ENCODE results near the gene SERPINF2. TPM values are rescaled to one million over a fixed set of nuclear protein-coding genes. Genes with fewer than 3 reads are reported as not detected.
"Not testable (repeated sequence)": the region's sequence is repeated elsewhere in the genome, so short reads cannot be mapped to it uniquely, and the experiment has no call there.

SERPINF2 gene
- 0.39 TPM for total RNA-seq

DNA sequence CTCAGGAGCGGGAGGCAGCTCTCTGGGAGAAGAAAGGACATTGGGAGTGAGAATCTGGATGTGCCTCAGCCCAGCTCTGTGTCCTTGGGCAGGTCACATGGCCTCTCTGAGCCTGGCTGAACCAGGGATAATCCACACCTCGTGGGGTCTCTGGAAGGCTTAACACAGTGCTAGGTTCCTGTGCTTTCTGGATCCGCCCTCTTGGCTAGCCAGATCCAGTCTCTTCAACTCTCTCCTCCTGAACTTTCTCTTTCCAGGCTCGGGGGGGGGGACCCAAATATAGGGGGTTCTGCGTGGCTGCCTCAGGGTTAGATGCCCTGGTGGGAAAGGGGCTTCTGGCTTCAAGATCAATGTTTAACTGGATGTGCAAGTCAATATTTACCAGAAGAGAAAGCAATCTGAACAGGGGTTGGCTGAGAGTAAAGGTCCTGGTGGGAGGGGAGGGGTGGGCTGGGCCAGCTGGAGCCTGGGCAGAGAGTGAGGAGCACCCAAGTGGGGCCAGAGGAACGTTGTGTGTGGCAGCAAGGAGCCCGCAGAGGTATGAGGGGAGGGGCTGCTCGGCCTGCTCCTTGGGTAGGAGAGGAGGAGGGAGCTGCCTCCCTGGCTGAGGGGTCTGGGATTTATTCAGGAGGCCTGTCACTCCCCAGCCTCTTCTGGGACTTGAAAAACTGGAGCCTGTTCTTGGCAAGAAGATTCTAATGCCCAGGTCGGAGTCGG lies at the start of gene SERPINF2:
Gene SERPINF2 (plus strand): TSS at position 501 of the 717 bp plus-strand sequence. CDS start 2,125 bp downstream, outside the sequence.
- DNase-seq: no peak

DNA sequence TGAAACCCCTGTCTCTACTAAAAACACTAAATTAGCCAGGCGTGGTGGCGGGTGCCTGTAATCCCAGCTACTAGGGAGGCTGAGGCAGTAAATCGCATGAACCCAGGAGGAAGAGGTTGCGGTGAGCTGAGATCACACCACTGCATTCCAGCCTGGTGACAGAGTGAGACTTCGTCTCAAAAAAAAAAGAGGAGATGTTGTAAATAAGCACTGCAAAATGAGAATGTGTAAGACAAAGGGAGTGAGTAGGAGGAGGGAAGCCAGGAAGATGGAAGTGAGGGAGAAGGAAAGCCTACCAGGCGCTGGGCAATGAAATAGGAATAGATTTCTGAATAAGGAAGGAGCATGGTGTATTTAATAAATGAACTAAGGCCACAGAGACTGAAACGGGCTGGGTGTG lies 49.3 kb upstream of the SERPINF2 start:
- no peak for DNase-seq

DNA sequence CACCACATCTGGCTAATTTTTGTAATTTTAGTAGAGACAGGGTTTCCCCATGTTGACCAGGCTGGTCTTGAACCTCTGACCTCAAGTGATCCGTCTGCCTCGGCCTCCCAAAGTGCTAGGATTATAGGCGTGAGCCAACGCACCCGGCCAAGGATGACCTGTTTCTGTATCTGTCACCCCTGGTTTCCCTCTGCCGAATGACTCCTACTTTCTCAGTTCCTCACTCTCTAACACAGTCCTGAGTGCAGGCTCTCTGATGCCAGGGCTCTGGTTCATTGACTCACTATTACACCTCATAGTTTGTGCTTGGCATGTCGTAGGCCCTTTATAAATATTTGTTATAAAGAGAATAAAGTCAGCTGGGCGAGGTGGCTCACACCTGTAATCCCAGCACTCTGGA lies 47.3 kb upstream of the SERPINF2 start:
- DNase-seq: no peak

DNA sequence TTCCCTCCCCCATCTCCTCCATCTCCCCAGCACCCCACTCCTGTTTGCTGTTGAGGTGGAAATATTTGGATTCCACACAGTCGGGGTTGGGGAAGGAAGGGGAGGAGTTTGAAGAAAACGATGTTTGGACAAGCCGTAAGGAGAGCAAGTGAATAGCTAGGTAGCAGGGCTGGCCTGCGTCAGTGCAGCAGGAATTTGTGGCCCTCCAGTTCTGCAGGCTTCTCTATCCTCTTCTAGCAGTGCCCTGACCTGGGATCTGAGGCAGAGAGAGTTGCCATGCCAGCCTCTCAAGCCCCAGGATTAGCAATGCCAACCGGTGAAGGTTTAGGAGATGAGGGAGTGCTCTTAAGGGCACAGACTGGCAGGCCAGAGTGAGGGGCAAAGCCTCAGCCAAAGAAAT lies 45.0 kb upstream of the SERPINF2 start:
- DNase-seq: no peak

DNA sequence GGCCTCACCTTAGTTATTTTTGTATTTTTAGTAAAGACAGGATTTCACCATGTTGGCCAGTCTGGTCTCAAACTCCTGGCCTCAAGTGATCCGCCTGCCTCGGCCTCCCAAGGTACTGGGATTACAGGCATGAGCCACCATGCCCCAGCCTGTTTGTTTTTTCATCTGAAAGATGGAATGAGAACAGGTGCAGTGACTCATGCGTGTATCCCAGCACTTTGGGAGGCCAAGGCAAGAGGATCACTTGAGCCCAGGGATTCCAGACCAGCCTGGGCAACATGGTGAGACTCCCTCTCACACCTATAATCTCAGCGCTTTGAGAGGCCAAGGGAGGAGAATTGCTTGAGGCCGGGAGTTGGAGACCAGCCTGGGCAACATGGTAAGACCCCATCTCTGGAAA lies 42.8 kb upstream of the SERPINF2 start:
- not testable (repeated sequence) for DNase-seq

DNA sequence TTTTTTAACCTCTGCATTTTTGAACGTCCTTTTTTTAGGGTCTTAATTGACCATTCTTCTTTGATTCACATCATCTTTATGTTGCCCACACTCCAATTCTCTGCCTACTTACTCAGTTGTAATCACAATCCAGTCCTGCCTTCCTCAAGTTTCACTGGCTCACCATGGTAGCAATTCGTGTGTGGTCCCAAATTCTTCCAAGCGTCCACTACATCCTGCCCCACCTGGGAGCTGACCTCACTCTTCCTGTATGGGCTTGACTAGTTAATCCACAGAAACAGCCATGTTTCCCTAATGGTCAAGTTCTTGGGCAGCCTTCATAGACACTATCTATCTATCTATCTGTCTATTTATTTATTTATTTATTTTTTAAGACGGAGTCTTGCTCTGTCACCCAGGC lies 39.6 kb upstream of the SERPINF2 start:
- DNase-seq: no peak

DNA sequence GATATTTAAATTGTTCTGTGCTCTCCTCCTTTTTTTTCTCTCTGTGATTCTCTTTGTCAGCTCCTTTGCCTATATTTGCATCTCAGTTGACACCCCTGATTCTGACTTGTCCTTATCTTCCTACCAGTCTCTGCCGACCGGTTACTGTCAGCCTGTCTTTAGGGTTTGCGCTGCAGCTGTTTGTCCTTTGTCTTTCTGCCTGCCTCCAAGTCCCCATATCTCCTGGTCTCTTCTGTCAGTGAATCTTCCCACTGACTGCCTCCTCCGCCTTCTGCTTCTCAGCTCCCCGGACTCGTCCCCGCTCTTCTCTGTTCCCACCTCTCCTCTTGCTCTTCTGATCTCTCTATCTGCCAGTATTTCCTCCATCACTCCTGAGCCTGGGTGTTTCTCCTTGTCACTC lies 37.7 kb upstream of the SERPINF2 start:
- DNase-seq: no peak

DNA sequence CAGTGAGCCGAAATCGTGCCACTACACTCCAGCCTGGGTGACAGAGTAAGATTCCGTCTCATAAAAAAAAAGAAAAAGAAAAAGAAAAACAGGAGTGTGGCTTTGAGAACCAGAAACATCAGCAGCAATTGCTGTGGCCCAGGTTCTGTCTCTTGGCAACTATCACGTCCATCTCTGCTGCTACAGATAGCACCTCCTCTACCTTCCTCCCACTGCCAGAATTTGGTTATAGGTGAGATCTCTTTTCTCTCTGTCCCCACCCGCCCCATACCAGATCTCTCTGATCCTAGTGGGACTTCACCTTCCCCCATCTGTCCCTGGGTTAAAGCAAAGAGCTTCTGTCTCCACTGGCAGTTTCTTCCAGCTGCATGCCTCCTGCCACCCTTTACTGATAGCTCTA lies 35.6 kb upstream of the SERPINF2 start:
- DNase-seq: no peak

DNA sequence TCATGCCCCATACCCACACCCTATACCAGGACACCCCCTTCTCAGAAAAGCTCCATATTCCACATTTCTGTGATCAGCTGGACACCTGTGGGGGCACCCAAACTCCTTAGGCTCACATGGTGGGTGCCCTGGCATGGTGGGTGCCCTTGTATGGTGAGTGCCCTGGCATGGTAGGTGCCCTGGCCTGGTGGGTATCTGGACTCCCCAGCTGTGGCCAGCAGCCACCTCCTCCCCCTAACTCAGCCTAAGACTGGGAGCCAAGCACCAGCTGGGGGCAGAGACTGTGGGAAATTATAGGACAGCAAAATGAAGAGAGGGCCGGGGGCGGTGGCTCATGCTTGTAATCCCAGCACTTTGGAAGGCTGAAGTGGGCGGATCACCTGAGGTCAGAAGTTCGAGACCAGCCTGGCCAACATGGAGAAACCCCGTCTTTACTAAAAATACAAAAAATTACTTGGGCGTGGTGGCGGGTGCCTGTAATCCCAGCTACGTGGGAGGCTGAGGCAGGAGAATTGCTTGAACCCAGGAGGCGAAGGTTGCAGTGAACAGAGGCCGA lies 33.8 kb upstream of the SERPINF2 start:
- DNase-seq: not testable (repeated sequence)

DNA sequence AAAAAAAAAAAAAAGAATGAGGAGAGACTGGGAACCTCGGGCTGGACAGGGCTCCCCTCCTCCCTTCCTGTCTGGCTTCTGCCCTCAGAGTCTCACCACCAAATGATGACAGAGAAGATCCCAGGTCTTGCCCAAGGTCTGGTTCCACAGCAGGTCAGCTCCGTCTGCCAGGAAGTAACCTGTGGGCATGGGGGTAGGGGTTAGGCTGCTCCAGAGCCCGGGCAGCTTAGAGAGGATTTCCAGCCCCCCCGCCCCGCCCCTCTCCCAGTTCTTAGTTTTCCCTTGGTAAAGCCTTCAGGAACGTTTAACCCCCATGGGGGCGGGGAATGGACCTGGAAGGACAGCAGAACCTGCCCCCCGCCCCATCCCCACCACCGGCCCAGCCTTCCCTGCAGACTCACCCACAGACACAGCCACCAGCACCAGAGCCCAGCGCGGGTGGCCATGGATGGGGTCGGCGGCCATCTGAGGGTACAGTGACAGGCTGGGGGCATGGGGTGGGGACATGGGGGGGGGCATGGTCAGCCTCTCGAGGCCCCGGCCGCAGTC lies 33.2 kb upstream of the SERPINF2 start:
- no peak for DNase-seq

DNA sequence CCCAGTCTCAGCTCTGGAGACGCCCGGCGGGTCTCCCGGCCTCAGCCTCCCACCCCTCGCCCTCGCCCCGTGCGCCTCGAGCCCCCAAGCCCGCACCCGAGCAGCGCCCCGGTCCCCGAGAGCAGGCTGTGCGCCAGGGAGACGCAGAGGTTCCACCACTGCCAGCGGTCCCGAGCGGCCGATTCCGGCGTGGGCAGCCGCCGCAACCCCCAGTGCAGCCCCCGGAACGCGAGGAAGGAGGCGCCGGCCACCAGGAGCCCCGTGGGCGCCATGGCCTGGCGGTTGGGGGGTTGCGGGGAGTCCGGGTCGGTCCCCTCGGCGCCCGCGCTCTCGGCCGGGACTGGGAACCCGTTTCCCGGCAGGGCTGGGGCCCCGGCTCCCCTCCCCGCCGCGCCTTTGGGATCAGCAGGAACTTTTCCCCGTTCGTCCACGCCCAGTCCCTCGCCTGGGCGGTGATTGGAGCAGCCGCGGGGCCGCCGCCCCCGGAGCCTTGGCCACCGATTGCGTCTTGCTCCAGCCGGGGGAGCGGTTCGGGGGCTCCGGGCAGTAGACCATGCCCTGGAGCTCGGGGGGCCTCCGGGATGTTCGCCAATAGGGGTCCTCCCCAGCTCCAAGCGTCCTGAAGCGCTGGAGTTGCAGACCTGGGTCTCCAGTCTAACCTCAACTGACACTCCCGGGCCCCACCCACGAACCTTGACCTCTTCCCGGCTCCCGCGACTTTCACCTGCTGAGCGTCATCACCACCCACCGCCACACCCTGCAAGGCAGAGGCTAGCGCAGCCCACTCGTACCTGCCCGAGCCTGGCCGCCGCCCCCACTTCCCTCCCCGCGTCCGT lies 32.5 kb upstream of the SERPINF2 start, which contains the start of gene TLCD2:
Gene TLCD2 (minus strand): TSS at position 407 of the 836 bp plus-strand sequence. CDS start 135 bp downstream, at position 272.
- DNase-seq: no peak

DNA sequence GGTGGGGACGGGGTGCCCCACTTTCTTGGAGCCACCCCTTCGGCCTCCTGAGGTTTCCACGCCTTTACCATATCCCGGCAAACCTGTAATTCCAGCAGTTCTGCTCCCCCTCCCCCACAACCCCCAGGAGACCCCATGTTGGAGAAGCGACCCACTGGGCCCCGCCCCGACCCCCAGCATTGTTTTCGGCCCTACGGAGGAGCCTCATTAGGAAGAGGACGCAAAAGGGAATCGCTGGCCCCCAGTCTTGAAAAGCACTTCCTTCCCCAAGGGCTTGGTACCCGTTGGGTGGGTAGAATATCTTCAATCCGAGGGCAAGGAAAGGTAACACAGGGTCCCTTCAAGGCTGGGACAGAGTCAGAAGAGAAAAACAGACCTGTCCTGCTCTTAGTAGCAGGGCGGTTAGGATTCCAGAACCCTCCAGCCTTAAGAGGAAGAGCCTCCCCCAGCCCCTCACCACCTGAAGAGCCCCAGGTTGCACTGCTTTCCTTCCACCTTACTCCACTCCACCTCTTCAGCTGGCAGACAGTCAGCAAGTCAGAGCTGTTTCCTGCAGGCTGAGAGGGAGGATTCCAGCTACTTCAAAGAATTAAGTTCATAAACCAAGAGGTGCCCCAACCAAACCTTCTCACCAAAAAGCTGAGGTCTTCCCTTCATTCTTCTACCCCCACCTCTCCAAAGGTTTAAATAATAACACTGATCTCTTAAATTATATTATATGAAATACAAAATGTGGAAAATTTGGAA lies 31.7 kb upstream of the SERPINF2 start:
- no peak for DNase-seq

DNA sequence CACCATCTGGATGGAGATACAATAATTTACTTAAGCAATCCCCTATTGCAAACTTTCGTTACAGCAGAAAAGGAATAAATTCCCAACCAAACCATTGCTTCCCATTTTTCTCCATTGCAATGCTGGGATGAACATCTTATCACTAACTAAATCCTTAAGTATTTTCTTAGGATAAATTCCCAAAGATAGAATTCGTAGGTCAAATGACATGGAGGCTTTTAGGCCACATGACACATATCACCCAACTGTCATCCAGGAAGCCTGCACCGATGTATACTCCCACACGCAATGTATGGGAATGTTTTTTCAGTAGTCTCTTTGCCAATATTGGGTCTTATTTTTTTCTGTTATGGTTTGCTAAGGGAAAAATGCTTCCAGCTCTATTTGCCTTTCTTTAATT lies 30.9 kb upstream of the SERPINF2 start:
- DNase-seq: no peak

DNA sequence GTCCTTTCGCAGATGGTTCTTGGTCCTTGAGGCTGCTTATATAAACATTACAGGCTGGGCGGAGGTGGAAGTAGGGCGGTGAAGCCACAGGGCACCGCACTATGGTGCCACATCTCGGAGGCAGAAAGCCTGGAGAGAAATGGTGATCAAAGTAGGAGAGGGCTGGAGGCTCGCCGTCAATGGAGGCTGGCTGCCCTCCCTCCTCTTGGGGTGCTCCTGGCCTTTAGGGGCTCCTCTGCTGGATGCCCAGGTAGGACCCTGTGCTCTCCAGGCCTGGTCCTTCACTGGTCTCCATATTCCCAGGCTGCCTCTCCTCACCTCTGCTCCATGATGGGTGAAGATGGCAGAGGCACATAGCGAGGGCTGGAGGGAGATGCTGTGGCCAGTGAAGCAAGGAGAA lies 30.4 kb upstream of the SERPINF2 start:
- DNase-seq: no peak

DNA sequence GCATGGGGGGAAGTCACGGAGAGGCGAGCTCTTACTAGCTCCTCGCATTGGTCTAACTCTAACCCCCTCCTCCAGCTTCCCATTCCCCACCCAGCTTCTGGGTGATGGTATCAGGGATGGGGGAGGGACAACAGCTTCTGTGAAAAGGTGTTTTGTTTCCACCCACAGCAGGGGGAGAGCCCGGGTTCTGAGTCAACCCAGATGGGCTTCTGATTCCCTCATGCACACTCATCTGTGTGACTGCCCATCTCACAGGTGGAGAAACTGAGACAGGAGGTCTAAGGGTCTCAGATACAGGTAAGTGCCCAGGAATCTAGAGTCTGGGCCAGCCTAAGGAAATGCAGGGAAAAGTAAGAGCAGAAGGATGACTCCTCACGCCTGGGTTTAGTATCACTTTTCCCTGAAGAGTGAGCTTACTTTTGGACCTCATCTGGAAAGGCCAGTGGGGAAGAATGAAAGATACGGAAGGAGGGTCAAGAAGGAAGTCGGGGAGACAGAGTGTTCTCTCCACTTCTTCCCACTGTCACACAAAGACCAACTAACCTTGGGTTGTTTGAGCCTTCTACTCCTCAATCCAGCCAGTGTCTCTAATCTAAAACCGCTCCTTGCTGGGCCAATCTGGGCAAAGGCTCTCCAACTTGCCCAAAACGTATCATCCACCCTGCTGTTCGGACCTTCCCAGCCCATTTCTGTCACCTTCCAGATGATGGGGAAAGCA lies 29.4 kb upstream of the SERPINF2 start:
- no peak for DNase-seq

DNA sequence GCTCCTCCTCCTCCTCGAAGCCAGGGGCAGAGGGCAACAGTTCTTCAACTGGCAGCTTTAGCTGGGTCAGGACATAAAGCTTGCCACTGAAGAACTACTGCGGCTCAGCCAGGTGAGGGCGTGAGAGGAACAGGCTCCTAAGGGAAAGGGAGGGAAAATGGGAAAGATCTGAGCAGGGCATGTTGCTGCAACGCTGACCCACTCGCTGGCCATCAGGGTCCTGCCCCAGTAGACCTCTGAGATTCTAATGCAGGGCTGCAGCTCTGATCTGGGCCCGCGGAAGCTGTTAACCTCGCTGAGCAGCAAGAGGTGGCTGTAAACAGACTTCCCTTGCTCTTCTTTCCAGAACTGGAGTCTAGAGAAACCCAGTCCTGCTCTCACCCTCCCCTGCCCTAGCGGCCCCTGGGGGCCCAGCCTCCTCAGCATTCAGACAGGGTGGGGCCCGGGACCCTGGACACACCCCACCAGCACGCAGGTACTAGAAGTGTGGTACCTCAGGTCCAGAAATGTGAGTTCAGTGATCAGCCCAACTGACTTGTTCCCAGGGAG lies 28.7 kb upstream of the SERPINF2 start:
- peak; percentile 22 for DNase-seq

DNA sequence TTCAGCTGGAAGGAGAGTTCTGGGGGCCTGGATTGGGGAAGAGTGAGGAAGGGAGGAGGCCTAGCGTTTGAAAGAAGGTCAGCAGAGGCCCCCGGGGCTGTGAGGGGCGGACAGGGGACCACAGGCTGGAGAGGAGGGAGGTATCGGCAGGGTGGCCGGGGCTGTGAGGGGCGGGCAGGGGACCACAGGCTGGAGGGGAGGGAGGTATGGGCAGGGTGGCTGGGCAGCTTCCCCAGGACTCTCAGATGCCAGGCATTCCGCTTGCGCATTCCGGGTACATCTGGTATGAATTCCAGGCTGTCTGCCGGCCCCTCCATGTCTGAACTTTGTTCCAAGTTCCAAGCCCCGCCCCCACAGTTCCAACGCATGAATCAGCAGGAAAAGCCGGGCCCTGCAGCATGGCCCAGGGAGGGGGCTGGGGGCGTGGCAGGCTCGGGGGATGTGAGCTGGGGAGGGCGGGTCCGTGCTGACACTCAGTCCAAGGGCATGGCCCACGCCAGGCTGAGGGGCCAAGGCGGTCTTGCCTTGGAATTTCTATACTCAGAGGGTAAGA lies 28.2 kb upstream of the SERPINF2 start:
- peak; percentile 94 for DNase-seq

DNA sequence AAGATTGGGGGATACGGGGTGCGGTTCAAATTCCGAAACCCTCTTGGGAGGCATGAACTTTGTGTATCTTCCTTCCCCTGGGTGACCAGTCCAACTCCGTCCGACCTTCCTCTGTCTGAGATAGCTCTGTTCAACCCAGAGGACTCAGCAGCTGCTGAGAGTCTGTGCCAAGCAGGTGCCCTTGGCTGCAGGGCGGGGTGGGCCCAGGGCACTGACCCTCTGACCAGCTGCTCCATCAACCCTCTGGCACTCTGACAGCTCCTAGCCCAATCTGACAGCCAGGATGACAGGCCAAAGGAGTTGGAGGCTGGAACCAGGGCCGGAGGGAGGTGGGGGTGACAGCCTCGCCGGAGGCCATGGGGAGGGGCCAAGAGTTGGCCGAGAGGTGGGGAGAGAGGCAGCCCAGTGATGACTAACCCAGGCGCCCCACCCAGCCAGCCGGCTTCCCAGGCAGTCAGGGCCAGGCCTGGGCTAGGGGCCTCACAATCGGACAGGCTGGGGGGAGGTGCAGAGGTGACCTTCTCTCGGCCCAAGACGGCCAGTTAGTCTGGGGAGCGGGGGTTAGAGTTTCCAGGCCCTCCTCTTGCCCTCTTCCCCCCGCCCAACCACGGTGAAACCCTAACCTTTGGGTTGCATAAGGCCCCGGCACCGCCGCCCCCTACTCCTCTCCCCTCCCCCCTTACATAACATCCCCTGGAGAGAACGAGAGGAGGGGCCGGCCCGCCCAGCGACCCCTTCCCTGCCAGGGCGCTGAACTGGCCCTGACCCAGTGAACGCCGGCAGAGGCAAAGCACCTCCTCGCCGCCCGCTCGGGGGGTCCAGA lies 27.5 kb upstream of the SERPINF2 start:
- DNase-seq: peak; percentile 89

DNA sequence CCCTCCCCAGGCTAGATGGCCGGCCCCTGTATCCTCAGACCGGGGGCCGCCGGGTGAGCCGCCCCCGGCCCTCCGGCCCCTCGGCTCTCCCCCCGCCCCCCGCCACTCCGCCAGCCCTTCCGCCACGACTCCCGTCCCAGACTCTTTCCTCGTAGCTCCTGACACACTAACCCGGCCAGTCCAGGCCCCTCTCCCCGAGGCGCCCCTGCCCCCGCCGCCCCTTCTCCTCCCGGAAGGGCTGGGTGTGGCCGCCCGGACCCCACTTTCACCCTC lies 26.9 kb upstream of the SERPINF2 start:
- no peak for DNase-seq
